ENCODE results near the gene LMO7. TPM values are rescaled to one million over a fixed set of nuclear protein-coding genes. Genes with fewer than 3 reads are reported as not detected.

The LMO7 gene
- polyA plus RNA-seq, 1 experiment: 76.9 TPM

DNA sequence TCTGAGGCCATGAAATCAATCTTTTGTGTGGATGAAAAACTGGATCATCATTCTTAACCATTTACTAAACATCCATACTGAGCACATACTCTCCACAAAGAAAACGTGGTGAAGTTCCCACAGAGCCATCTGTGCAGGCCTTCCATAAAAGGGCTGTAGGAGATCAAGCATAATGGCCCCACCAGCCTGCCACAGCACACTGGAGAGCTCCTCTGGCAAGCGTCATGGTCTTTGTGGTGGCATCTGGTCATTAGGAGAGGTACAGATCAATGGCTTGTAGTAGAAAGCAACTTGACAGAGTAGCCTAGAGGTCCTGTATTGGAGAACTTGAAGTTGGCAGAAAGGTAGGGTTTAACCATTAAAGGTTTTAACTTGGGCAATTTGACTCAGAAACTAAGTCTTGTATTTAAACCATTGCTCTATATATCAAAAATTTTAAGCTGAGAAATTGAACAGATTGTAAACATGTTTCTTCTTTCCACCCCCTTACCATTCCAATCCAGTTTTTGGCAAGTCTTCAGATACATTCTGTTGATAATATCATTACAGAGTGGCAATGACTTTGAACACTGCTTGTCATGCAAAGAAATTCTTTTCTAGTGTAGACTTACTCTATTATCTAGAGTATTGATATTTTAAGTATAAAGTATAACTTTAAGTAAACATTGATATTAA lies 128.3 kb downstream of the LMO7 start:
- DNase-seq (ENCODE audit: low read depth, low spot score): no peak
- H3K9me3 ChIP-seq (ENCODE audit: control insufficient read depth, insufficient read depth, low read length): no peaks in the 10 kb centered on the region
- ChIA-PET CTCF (interaction anchor here (1.1 kb wide), 1 partner anchor 69 kb away, joined by 7 read pairs; no protein-coding TSS in a partner anchor), POLR2A (no interaction called here)
- TF ChIP-seq, protein P1, sequence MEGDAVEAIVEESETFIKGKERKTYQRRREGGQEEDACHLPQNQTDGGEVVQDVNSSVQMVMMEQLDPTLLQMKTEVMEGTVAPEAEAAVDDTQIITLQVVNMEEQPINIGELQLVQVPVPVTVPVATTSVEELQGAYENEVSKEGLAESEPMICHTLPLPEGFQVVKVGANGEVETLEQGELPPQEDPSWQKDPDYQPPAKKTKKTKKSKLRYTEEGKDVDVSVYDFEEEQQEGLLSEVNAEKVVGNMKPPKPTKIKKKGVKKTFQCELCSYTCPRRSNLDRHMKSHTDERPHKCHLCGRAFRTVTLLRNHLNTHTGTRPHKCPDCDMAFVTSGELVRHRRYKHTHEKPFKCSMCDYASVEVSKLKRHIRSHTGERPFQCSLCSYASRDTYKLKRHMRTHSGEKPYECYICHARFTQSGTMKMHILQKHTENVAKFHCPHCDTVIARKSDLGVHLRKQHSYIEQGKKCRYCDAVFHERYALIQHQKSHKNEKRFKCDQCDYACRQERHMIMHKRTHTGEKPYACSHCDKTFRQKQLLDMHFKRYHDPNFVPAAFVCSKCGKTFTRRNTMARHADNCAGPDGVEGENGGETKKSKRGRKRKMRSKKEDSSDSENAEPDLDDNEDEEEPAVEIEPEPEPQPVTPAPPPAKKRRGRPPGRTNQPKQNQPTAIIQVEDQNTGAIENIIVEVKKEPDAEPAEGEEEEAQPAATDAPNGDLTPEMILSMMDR (IDR thresholded peaks at IDR 0.05; ENCODE audit: low read depth, low read length): no peak
- H3K27ac ChIP-seq (ENCODE audit: low read depth, low read length): no peak overlapping the region
- no peaks in the 10 kb centered on the region for H3K27me3 ChIP-seq (ENCODE audit: control insufficient read depth, insufficient read depth, low read length)
- H3K4me3 ChIP-seq (ENCODE audit: low read depth, low read length): no peak overlapping the region

DNA sequence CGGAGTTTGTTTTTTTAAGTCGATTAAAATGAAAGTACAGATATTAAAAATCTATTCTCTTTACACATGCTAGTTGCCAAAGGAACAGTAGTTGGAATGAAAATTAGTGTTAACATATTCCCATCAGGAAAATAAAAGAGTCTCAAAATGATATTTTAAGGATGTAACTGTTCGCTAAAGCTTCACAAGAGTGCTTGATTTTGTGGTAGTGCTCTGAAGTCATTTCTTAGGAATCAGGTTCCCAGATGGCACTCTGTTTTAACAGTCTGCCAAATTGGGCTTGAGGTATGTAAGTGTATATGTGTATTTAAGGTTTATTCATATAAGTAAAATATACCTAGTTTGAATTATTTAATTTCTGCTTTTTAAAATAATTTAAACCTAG lies 128.8 kb downstream of the LMO7 start:
- ChIA-PET POLR2A (no interaction called here), CTCF (interaction anchor here (0.6 to 1.1 kb wide), 3 partner anchors 13 to 245 kb away, joined by 3 to 12 read pairs (median 7); no protein-coding TSS in a partner anchor)

DNA sequence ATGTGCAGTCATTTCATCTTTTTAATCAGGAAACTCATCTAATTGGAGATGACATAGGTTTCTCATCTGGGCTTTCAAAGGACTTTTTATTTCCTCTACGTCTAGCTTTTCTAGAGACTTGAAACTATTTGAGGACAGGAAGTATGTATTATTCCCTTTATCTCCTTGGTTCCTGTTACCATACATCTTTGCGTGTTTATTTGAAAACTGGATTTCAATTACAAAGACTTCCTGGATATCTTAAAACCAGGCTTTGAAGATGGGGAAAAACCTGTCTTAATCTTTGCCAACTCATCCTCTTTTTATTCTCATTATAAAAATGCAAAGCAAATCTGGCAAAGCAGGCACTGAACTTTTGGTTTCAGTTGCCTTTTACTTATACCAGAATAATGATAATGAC lies 130.5 kb downstream of the LMO7 start:
- H3K27ac ChIP-seq (ENCODE audit: low read depth, low read length): no peak overlapping the region

More for the DNA sequence above, 128.8 kb downstream of the LMO7 start:
- Histone ChIP-seq H3K9me3 (ENCODE audit: control insufficient read depth, insufficient read depth, low read length) (no peaks in the 10 kb centered on the region), H3K27me3 (ENCODE audit: control insufficient read depth, insufficient read depth, low read length) (no peaks in the 10 kb centered on the region), H3K4me3 (ENCODE audit: low read depth, low read length) (no peak overlapping the region), H3K27ac (ENCODE audit: low read depth, low read length) (no peak overlapping the region)
- TF ChIP-seq, protein P1 (IDR thresholded peaks at IDR 0.05; ENCODE audit: low read depth, low read length): no peak
- no peak for DNase-seq (ENCODE audit: low read depth, low spot score)

DNA sequence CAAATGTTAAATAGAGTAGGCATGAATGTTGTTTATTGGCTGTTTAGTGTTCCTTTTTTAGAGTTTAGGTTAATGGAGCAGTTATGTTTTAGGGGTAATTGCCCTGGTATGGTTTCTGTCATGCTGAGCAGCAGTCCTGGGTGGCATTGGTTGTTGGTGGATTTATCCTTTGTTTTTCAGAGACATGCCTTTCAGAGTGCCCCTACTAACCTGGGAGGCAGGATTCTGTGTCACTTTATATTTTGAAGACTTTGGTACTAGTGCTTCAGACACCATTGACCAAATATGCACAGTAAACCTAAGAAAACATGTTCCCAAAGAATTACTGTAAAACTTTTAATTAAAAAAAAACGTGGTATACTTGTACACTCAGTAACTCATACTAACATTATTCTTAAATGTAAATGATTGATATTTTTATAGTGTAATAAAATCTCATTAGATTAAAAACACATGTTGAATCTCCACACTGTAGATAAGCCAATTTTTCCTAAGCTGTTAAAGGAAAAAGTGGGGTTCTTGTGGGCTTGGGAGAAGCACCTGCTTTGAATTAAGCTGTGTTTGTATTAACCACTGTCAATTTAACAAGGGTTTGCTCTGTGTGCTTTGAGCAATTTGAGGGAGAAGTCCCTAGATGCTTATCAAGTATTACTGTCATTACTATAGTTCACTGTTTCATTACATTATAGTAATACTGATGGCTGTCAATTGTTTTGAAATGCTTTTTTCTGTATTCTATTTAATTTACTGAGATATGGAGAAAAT lies 133.2 kb downstream of the LMO7 start:
- DNase-seq (ENCODE audit: low read depth, low spot score): no peak
- Histone ChIP-seq H3K4me3 (ENCODE audit: low read depth, low read length) (no peak overlapping the region), H3K9me3 (ENCODE audit: control insufficient read depth, insufficient read depth, low read length) (no peaks in the 10 kb centered on the region), H3K27ac (ENCODE audit: low read depth, low read length) (no peak overlapping the region), H3K27me3 (ENCODE audit: control insufficient read depth, insufficient read depth, low read length) (no peaks in the 10 kb centered on the region)
- ChIA-PET CTCF (interaction anchor here (0.6 to 1.5 kb wide), 3 partner anchors 9 to 82 kb away, joined by 4 to 9 read pairs (median 4); no protein-coding TSS in a partner anchor), POLR2A (interaction anchor here (0.6 kb wide), 1 partner anchor 41 kb away, joined by 5 read pairs; no protein-coding TSS in a partner anchor)
- TF ChIP-seq, protein P1 (IDR thresholded peaks at IDR 0.05; ENCODE audit: low read depth, low read length): no peak

More for the DNA sequence above, 130.5 kb downstream of the LMO7 start:
- no peak for DNase-seq (ENCODE audit: low read depth, low spot score)
- no peaks in the 10 kb centered on the region for H3K27me3 ChIP-seq (ENCODE audit: control insufficient read depth, insufficient read depth, low read length)
- CTCF ChIA-PET: no interaction called here
- TF ChIP-seq, protein P1 (IDR thresholded peaks at IDR 0.05; ENCODE audit: low read depth, low read length): no peak
- POLR2A ChIA-PET: no interaction called here
- no peak overlapping the region for H3K4me3 ChIP-seq (ENCODE audit: low read depth, low read length)
- no peaks in the 10 kb centered on the region for H3K9me3 ChIP-seq (ENCODE audit: control insufficient read depth, insufficient read depth, low read length)

DNA sequence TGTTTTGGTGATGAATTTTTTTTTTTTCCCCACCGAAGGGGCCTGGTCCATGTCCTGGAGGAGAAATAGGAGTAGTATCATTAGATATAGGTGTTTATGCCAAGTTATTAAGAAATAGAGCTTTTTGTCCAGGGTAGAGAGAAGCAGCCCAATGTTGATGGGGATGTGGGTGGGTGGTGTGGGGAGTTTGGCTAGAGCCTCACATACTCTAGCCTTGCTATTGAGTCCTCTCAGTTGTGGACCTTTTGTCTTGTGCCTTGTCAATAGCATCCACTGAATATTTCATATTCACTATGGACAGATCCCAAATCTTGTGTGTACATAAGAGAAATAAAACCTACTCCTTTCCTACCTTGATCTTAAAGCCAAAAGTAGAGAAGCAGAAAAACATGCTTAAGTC lies 134.0 kb downstream of the LMO7 start:
- Histone ChIP-seq H3K4me3 (ENCODE audit: low read depth, low read length) (no peak overlapping the region), H3K9me3 (ENCODE audit: control insufficient read depth, insufficient read depth, low read length) (no peaks in the 10 kb centered on the region), H3K27ac (ENCODE audit: low read depth, low read length) (no peak overlapping the region), H3K27me3 (ENCODE audit: control insufficient read depth, insufficient read depth, low read length) (no peaks in the 10 kb centered on the region)
- TF ChIP-seq, protein P1 (IDR thresholded peaks at IDR 0.05; ENCODE audit: low read depth, low read length): no peak
- POLR2A ChIA-PET: interaction anchor here (0.6 kb wide), 1 partner anchor 40 kb away, joined by 5 read pairs; no protein-coding TSS in a partner anchor
- DNase-seq (ENCODE audit: low read depth, low spot score): no peak
- CTCF ChIA-PET: no interaction called here
